GM18867 (cell line): ENCODE measurements around the gene SNX30.

Experiments
- ATAC-seq: cut with Tn5 transposase; IDR thresholded peaks from one replicate; pipeline ENCODE4 v1.9.1; 2021; ENCODE audit warnings: mild to moderate bottlenecking, moderate library complexity; ENCODE audit not compliant: unreplicated experiment

Gene SNX30

DNA sequence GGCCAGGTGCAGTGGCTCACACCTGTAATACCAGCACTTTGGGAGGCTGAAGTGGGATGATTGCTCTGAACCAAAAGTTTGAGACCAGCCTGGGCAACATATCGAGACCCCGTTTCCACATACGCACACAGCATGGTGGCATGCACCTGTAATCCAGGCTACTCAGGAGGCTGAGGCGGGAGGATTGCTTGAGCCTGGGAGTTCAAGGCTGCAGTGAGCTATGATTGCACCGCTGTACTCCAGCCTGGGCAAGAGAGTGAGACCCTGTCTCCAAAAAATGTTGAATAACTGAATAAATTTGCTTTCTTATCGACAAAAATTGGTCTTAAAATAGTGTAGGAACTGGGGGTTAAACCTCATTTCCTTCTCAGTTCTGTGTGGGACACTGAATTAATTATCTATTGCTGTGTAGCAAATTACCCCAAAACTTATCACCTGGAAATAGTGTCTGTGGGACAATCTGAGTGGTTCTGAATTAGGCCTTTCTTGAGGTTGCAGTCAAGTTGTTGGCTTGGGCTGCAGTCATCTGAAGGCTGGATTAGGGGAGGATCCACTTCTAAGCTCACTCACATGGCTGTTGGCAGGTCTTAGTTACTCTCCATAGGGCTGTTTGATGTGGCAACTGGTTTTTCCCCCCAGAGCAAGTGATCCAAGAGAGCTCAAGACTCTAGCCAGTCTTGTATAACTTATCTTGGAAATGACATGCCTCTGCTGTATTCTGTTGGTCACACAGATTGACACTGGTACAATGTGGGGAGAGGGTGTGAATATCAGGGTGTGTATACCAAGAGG, 2.0 kb downstream of the SNX30 start:
- ATAC-seq = no peak

DNA sequence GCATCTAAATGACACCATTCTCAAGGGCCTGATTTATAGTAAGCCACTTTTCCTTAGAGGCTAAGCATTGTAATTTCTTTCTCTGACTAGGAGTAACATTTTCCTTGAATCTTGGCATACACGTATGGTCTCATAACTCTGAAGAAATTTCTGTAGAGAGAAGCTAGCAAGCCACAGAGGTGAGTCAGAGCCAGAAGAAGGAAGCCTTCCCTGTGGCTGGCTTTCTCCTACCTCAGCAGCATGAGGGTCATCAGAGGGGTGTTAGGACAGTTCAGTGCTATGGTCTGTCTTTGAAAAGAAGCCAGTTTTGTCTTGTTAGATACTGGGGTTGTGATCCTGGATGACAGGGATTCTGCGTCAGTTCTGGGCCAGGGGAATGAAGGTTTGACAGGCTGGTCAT, 3.2 kb downstream of the SNX30 start:
- no peak for ATAC-seq

DNA sequence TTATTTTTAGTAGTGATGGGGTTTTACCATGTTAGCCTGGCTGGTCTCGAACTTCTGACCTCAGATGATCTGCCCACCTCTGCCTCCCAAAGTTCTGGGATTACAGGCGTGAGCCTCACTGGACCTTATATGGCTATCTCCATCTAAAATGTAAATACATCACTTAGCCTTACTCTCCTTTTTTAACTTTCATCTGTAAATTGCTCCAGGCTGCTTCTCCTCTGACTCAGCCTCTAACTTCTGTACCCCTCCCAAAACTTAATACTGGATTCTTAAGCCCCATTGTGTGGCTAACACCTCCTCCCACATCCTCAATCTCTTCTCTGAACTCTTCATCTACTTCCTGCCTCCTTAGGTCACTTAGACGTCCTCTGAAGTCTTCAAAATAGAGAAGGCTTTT, 4.0 kb downstream of the SNX30 start:
- ATAC-seq = peak; percentile 27

DNA sequence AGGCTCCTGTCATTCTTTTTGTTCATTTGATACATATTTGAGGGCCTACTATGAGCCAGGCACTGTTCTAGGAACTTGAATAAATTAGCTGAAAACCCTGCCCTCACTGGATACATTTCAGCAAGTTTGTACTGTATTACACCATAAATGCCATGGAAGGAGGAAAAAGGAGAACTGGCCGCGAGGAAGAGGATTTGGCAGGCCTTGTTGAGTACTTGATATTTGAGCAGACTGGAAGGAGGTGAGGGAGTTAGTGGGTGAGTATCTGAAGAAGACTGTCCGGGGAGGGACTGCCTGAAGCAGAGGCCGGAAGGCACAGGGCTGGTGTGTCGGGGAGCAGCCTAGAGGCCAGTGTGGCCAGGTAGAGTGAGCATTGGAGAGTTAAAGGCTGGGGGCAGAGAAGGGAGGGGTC, 4.5 kb downstream of the SNX30 start:
- no peak for ATAC-seq

DNA sequence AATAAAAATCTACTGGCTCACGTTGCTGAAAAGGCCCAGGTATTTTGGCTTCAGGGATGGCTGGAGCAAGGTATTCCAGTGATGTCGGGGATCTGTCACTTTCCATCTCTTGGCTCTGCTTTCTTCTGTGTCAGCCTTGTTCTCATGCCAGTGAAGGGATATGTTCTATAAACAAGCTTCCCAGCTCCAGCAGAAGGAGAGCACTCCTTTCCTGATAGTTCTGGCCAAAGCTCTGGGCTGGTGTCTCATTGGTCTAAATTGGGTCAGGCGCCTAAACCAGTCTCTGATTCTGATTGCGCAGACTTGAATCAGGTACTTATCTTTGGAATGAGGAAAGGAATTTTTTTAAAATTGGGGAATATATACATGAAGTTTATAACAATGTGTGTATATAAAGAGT, 5.1 kb downstream of the SNX30 start:
- ATAC-seq = no peak

DNA sequence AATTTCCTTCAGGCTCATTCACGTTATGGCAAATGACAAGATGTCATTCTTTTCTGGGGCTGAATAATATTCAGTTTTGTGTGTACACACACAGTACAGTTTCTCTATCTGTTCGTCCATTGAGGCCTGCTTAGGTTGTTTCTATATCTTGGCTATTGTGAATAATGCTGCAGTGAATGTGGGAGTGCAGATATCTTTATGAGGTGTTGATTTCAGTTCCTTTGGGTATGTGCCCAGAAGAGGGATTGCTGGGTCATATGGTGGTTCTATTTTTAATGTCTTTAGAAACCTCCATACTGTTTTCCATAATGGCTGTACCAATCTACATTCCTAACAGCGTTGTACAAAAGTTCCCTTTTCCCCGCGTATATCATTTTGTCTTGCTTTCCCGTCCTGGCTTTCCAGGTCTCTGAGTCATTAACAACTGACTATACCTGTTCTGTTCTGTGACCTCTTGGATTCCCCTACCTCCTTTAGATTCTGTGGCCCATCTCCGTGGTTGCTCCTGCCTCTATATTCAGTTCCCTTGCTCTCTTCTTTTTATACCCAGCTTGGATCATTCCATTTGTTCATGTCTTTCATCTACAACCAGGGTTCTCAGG, 6.8 kb downstream of the SNX30 start:
- no peak for ATAC-seq

DNA sequence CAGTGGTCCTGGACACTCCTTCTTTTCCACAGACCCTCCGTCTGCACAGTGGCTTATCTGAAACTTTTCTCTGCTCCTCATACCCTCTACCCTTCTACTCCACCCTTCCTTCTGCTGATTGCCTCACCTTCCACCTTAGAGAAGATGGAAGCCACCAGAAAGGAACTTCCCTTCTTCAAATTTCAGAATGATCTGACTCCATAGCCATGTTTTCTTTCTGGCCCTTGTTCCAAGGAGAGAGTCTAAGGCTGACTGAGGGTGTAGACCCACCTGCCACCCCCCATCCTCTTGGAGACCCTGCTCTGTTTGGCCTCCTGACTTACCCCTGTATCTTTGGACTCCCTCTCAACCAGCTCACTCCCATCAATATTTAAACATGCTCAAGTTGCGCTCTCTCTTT, 7.4 kb downstream of the SNX30 start:
- ATAC-seq = no peak

DNA sequence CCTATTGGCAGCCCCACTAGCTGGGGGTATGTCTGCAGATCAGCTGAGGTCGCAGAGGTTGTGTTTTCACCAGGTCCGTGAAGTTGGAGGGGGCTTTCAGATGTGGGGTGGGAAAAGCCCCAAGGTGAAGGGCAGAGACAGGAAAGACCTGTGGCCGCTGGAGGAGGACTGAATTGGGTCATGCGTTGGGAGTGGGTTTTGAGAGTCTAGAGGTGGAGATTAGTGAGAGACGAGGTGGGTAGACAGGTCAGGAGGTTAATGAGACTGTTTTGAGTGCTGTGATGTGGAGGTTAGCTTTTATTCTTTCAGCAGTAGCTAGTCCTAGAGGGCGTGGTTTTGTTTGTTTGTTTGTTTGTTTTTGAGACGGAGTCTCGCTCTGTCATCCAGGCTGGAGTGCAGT, 10.3 kb downstream of the SNX30 start:
- no peak for ATAC-seq

DNA sequence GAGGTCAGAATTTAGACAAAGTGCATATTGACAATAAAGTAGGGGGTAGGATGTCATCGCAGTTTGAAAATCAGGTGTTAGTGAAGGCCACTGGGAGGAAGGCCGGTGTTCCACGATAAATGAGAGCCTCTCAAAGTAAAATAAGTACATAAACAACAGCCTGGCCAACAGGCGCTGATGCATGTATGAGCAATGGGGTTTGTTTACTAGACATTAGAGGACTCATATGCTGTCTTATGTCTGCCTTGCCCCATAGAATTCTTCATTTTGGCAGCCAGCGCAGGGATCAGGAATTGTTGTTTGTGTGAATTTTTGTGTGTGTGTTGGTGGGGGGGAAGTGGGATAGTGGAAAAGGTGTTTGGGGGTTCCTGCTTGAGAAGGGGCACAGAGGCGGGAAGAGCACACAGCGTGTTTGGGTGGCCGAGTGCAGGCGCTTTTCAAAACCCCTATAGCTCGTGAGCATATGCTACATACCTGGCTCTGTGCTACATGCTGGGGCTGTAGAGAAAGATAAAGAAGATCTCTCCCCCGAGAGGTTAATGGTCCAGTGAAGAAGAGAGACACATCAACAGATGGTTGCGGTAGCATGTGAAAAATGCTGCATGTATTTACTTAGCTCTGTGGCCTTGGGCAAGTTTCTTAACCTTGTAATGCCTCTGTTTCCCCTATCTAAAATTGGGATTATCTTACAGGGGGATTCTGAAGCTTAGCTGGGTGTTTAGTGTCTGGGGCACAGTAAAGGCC, 11.5 kb downstream of the SNX30 start:
- no peak for ATAC-seq

DNA sequence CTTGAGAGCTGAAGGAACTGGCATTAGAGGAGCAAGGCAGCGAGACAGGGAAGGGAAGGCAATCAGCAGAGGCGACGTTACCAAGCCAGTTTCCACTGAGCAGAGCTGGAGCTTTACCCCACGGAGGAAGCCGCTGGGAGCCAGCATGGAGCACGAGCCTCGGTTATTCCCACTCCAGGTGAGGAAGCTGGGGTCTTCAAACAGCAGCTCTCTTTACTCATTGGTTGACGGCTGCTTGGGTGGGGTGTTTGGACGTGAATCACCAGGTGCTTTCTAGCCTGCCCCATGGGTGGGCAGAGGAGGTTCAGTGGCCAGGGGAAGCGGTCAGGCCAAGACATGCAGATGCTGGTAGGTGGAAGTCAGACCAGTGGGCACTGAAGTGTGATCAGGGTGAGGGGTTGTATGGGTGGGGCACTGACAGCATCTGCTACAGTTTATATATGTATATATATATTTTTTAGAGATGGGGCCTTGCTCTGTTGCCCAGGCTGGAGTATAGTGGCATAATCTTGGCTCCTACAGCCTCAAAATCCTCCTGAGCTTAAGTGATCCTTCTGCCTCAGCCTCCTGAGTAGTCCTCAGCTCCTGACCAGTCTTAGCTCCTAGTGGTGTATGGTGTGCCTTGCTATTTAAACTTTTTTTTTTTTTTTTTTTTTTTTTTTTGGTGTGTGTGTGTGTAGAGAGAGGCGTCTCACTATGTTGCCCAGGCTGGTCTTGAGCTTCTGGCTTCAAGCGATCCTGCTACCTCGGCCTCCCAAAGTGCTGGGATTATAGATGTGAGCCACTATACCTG, 12.4 kb downstream of the SNX30 start:
- ATAC-seq = no peak

DNA sequence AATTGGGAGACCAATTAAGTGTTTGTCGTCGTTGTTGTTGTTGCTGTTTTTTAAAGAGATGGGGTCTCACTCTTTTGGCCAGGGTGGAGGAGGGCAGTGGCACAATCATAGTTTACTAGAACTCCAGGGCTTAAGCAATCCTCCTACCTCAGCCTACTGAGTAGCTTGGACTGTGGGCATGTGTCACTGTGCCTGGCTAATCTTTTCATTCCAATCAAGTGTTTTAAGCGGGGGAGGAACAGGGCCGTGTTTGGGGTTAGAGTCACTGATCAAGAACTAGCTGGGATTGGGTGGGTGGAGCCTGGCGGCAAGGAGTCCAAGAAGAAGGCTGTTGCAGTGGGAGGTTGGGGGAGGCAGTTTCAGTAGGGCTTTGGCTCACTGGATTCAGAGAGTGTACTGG, 13.8 kb downstream of the SNX30 start:
- no peak for ATAC-seq

DNA sequence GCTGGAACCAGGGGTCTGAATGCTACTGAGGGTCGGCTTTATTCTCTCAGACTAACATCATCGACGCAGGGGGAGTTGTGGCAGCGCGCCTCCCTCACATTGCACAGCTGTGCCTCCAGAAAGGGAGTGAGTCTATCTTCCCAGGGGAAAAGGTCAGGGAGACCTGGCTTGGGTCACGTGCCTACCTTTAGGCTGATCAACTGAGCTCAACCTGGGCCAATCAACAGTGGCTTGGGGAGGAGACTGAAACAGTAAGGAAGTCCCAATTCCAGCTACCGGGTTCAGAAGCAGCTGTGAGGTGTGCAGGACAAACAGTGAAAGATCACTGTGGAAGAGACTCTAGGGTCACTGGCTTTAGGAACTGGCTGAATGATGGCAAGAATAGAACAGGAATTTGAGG, 14.3 kb downstream of the SNX30 start:
- no peak for ATAC-seq

DNA sequence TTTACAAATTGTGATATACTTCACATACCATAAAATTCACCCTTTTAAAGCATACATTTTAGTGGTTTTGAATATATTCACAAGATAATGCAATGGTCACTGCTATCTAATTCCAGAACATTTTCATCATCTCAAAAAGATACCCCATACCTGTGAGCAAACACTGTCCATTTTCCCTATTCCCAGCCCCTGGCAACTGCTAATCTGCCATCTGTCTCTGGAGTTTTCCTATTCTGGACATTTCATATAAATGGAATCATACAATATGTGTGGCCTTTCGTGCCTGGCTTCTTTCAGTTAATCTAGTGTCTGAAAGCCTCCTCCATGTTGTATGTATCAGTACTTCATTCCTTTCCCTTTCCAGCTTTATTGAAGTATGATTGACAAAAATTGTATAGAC, 14.7 kb downstream of the SNX30 start:
- no peak for ATAC-seq

DNA sequence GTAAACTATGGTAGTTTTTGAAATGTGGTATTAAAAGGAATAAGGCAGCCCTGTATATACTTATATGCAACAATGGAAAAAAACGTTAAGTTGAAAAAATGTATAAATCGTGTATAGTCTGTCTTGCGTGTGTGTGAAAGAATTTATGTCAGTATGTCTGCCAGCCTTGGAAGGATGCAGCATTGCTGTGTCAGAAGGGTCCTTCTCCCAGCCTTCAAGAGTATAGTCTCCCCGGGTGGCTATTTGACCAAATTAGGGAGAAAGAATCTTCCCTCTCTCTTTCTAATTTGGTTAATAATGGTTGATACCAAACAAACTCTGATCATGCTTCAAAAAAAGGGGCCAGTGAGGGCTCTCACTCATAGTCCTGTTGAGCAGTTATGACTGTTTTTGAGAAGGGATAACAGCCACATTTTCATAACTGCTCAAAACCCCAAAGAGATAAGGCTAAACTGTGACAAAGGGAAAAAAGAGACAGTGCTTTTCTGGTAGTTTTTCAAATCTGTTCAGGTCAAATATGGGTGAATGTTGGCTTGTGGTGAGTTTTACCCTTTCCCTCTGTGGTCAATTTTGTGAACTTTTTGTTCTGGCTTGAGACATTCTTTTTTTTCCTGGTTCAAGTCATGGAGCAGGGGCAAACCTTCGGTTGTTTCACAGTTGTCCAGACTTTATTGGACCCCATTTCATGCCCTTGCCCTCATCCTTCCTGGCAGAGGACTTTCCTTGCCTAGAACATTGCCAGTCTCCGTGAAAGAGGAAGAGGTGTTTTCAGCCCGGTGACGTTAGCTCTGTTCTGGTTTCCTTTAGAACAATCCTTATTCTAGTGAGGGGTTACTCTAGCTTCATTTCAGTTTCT, 21.0 kb downstream of the SNX30 start:
- ATAC-seq = no peak

DNA sequence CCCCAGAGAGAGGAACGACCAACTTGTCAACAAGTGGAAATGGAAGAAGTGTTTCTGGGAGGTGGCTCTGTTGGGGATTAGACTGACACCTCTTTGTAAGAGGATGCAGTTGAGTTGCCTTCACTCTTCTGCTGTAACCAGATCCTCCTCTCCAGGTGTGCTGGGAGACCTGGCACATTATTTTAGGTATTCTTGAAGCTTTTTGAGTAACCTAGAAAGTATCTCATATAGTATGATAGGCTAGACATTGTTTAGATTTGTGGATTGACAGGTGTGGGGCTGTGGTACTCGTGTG, 21.6 kb downstream of the SNX30 start:
- no peak for ATAC-seq

DNA sequence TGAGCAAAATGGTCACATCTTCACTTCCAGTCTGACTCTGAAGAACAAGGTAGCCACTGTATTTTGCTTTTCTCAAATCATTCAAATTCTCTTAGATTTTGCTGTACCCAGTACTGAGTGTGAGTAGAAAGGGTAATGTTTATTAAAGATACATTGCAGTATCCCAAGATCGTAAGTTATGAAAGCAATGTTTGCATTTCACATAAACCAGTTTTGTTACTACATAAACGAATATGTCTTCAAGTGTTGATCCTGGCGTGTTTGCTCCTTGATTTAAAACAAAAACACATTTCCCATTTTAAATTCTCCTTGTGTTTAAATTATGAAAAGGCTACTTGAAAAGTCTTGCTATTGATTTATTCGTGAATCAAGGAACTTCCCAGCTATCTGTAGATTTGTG, 22.0 kb downstream of the SNX30 start:
- ATAC-seq = no peak

DNA sequence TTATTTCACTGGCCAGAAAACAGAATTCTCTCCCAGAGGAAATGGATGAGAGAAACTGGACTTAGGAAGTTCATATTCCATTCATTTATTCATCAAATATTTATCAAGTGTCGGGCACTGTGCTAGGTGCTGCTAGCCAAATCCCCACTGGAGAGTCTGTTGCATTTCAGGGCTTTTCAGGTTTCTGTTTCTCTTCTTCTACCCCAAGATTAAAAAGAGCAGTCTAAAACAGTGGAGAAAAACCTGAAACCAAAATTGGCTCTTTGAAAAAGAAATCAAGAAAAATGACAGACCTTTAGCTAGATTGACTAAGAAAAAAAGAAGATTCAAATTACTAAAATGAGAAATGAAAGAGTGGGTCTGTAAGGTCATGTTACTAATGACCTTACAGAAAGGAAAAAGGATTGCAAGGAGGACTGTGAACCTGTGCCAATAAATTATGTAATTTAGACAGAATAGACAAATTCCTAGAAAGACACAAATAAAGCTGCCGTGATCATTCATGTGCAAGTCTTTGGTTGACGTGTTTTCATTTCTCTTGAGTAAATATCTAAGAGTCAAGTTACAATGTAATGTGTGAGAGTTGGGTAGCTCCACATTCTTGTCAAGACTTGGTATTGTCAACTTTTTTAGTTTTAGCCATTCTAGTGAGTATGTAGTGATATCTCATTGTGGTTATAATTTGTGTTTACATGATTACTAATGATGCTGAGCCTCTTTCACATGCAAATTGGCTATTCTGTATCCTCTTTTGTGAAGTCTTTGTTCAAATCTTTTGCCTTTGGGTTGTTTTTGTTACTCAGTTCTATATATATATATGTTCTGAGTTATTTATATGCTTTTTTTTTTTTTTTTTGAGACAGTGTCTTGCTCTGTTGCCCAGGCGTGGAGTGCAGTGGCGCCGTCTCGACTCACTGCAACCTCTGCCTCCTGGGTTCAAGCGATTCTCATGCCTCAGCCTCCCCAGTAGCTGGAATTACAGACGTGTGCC, 23.7 kb downstream of the SNX30 start:
- peak; percentile 61 for ATAC-seq

DNA sequence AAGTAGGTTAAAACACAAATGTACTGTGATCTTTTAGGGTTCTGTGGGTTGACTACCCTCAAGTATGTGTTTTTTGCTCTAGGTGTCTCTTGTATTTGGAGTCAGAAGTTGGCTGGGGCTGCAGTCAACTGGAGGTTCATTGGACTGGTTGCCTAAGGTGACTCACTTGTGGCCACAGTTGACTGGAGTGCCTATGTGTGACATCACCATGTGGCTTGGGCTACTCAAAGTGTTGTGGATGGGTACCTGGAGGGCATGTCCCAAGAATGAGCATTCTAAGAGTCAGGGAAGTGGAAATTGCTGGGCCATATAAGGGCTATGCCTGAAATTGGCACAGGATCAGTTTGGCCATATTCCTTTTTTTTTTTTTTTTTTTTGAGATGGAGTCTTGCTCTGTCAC, 27.4 kb downstream of the SNX30 start:
- no peak for ATAC-seq

DNA sequence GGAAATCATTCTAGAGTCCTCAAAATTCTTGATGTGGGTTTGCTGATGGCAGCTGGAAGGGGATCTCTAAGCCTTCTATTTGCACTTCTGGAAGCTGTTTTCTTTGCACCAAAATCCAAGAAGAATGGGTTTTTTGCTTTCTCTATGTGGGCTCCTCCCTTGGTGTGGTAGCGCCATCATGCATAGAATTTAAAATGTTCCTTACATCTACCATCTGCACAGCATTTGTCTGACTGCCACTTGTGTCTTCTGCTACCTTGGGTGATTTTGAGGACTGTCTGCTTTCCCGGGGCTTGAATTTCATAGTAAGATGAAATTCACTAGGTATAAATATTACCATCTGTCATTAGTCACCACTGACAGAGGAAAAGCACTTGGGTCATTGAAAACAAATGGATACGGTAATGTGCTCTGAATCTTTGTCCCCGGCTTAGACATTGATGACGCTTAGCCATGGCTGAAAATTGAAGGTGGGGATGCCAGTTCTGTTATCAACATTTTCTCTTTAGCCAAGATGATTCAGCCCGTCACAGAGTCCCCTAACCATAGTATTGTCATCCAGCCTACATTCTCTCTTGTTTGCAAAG, 30.0 kb downstream of the SNX30 start:
- no peak for ATAC-seq
